ENCODE results near the gene GAPVD1.
"Not testable (repeated sequence)": the region's sequence is repeated elsewhere in the genome, so short reads cannot be mapped to it uniquely, and the experiment has no call there.

The GAPVD1 gene

GRCh38 chr9:125374443-125375309 lies 113.0 kb downstream of the GAPVD1 start:
- peak; percentile 30 for DNase-seq (ENCODE audit: low read depth)

DNA sequence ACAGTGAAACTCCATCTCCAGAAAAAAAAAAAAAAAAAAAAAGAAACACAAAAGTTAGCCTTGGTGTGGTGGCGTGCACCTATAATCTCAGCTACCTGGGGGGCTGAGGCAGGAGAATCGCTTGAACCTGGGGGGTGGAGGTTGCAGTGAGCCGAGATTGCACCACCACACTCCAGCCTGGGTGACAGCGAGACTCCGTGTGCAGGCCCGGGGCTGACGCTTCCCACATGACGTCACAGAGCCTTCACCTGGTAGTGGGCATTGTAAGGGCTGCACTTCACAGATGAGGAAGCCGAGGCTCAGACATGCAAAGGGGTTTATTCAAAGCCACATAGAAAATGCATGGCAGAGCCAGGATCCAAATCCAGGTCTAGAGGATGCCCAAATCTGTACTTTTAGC lies 114.2 kb downstream of the GAPVD1 start:
- DNase-seq (ENCODE audit: low read depth): no peak

GRCh38 chr9:125376261-125377226 lies 114.9 kb downstream of the GAPVD1 start:
- no peak for DNase-seq (ENCODE audit: low read depth)

GRCh38 chr9:125377584-125378250 lies 116.1 kb downstream of the GAPVD1 start:
- no peak for DNase-seq (ENCODE audit: low read depth)

- DNase-seq (ENCODE audit: low read depth): no peak
Observed at GRCh38 chr9:125378778-125379177, 117.2 kb downstream of the GAPVD1 start.

DNA sequence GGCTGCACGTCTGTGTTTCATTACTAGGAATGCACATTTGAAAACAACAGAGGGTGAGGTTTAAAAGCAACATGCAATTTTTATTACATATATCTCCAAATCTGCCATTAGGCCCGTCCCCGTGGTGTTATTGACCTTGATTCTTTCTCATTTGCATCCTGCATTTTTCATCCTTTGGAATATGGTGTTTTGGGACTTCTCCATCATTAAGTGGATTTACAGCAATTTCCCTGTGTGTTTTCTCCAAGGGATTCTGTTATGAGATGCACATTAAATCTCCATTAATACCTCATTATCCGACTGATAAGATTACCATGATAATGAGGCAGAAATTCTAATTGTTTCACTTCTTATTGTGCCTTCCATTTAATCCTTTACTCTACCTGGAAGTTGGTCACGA lies 117.6 kb downstream of the GAPVD1 start:
- no peak for DNase-seq (ENCODE audit: low read depth)

DNA sequence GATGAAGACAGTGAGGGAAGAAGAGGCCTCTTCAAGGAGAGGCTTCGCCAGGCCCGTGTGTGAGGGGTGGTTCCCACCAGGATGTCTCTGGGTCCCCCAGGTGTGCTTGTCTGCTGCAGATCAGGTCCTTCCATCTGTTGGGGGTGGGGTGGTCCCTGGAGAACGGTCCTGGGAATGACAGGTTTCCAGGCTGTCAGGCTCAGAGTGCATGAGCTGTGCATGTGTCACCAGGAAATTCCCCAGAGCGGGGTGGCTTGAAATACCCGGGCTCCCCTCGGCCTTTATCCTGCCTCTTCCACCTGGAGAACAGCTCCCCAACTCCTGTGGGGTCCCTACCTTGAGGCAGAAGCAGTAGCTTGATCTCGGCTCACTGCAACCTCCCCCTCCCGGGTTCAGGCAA lies 118.8 kb downstream of the GAPVD1 start:
- DNase-seq (ENCODE audit: low read depth): no peak

- no peak for DNase-seq (ENCODE audit: low read depth)
Observed at GRCh38 chr9:125387861-125388524, 126.4 kb downstream of the GAPVD1 start.

- DNase-seq (ENCODE audit: low read depth): no peak
Observed at GRCh38 chr9:125388978-125389377, 127.4 kb downstream of the GAPVD1 start.

DNA sequence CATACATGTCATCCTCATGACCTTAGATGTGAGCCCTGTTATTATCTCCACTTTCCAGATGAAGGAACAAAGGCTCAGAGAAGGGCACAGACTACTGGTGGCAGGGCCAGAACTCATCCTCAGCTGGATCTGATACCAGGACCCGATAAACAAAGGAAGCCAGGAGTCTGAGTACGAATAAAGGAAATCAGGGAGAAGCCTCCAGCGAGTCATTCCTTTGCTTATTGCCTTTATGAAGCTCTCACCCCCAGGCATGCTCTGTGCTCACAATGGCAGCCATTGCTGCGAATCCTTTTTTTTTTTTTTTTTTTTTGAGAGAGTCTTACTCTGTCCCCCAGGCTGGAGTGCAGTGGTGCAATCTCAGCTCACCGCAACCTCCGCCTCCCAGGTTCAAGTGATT lies 130.1 kb downstream of the GAPVD1 start:
- no peak for DNase-seq (ENCODE audit: low read depth)

- DNase-seq (ENCODE audit: low read depth): no peak
Observed at GRCh38 chr9:125393426-125393825, 131.8 kb downstream of the GAPVD1 start.

DNA sequence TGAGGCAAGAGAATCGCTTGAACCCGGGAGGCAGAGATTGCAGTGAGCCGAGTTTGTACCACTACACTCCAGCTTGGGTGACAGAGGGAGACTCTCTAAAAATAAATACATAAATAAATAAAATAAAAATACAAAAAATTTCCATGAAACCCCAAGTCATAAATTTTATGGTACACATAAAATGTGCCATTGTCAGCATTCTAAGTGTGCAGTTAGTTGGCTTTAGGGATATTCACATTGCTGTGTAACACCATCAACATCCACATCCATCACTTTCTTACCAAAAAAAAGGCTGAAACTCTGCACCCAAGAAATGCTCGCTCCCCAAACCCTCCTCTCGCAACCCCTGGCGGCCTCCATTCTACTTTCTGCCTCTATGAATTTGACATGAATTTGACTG lies 135.2 kb downstream of the GAPVD1 start:
- DNase-seq (ENCODE audit: low read depth): no peak

DNA sequence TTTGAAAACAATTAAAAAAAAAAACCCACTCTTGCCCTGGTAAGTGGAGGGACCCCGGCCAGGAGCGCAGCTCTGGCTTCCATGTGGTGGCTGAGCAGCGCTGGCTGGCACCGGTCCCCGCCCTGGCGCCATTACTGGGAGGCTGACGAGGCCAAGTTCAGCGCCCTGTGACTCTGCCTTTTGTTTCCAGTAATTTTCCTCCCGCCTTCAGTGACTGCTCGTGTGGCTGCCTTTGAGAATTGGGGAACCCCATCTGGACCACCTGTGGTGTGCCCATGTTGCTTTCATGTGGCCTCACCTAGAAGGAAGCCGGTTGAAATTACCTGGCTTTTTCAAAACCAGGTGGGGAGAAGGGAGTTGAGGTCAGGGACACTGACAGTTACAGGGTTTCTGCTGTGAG lies 136.1 kb downstream of the GAPVD1 start:
- no peak for DNase-seq (ENCODE audit: low read depth)

- no peak for DNase-seq (ENCODE audit: low read depth)
Observed at GRCh38 chr9:125398243-125398642, 136.6 kb downstream of the GAPVD1 start.

- no peak for DNase-seq (ENCODE audit: low read depth)
Observed at GRCh38 chr9:125399165-125399564, 137.5 kb downstream of the GAPVD1 start.

GRCh38 chr9:125399666-125400065 lies 138.0 kb downstream of the GAPVD1 start:
- no peak for DNase-seq (ENCODE audit: low read depth)

- not testable (repeated sequence) for DNase-seq (ENCODE audit: low read depth)
Observed at GRCh38 chr9:125400232-125400631, 138.6 kb downstream of the GAPVD1 start.

DNA sequence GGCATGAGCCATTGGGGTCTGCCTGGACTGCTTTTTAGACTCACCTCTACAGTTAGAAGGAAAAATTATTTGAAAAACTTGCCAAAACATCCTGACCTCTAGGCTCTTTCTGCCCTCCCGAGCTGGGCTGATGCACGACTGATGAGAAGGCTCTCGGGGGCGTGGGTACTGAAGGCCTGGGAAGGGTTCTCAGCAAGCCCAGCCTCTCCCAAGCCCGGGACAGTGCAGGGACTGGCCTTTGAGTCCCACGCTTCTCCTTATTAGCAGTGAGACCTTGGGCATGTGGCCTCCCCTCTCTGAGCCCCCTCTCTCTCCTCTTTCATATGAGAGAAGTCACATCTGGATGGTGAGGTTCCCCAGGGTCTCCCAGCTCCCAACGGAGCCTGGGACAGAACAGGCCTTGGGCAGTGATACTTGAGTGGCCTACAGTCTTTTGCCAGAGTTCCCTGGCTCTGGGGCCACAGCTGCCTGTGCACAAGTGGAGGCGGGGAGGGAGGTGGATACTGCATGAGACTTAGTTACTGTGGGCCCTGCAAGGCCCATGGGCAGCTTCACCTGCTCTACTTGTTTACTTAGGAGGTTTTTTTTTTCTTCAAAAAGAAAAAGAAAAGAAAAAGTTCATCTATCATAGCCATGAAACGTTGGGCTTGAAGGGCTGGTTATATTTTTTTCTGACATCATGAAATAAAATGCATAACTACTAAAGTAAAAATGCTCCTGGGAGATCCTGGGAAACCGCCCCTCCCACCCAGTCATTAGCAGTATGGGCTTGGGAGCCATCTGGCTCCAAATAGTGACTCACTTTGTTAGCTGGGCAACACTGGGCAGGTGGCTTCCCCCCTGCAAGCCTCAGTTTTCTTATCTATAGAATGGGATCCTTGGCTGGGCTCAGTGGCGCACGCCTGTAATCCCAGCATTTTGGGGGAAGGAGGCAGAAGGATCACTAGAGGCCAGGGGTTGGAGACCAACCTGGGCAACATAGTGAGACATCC lies 139.4 kb downstream of the GAPVD1 start:
- DNase-seq (ENCODE audit: low read depth): no peak

- no peak for DNase-seq (ENCODE audit: low read depth)
Observed at GRCh38 chr9:125404733-125405132, 143.1 kb downstream of the GAPVD1 start.
